ENCODE measurements around the gene JAZF1.

Gene JAZF1

GRCh38 chr7:28132959-28133870 lies 47.4 kb downstream of the JAZF1 start:
- TF ChIP-seq, protein P1, sequence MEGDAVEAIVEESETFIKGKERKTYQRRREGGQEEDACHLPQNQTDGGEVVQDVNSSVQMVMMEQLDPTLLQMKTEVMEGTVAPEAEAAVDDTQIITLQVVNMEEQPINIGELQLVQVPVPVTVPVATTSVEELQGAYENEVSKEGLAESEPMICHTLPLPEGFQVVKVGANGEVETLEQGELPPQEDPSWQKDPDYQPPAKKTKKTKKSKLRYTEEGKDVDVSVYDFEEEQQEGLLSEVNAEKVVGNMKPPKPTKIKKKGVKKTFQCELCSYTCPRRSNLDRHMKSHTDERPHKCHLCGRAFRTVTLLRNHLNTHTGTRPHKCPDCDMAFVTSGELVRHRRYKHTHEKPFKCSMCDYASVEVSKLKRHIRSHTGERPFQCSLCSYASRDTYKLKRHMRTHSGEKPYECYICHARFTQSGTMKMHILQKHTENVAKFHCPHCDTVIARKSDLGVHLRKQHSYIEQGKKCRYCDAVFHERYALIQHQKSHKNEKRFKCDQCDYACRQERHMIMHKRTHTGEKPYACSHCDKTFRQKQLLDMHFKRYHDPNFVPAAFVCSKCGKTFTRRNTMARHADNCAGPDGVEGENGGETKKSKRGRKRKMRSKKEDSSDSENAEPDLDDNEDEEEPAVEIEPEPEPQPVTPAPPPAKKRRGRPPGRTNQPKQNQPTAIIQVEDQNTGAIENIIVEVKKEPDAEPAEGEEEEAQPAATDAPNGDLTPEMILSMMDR (IDR thresholded peaks at IDR 0.05; ENCODE audit: control extremely low read depth, extremely low read depth, low read depth, missing control alignments), result no peak
- ChIA-PET CTCF (interaction anchor here (1.0 to 1.6 kb wide), 3 partner anchors 12 to 71 kb away, joined by 3 to 4 read pairs (median 3); no protein-coding TSS in a partner anchor), POLR2A (no interaction called here)
- no peak for DNase-seq (ENCODE audit: extremely low spot score)

- DNase-seq (ENCODE audit: extremely low spot score), result no peak
- POLR2A ChIA-PET, result no interaction called here
- CTCF ChIA-PET, result interaction anchor here (1.7 to 2.4 kb wide), 2 partner anchors 29 to 68 kb away, joined by 3 to 7 read pairs; no protein-coding TSS in a partner anchor
These were observed 50.3 kb downstream of the JAZF1 start for GRCh38 chr7:28130277-28130676.

GRCh38 chr7:28128608-28129007 lies 52.0 kb downstream of the JAZF1 start:
- ChIA-PET POLR2A (no interaction called here), CTCF (interaction anchor here (1.7 kb wide), 1 partner anchor 32 kb away, joined by 5 read pairs; no protein-coding TSS in a partner anchor)
- DNase-seq (ENCODE audit: extremely low spot score), result no peak
- TF ChIP-seq, protein P1 (IDR thresholded peaks at IDR 0.05; ENCODE audit: control extremely low read depth, extremely low read depth, low read depth, missing control alignments), result no peak

More at GRCh38 chr7:28130277-28130676, 50.3 kb downstream of the JAZF1 start:
- TF ChIP-seq, protein P1 (IDR thresholded peaks at IDR 0.05; ENCODE audit: control extremely low read depth, extremely low read depth, low read depth, missing control alignments), result no peak

DNA sequence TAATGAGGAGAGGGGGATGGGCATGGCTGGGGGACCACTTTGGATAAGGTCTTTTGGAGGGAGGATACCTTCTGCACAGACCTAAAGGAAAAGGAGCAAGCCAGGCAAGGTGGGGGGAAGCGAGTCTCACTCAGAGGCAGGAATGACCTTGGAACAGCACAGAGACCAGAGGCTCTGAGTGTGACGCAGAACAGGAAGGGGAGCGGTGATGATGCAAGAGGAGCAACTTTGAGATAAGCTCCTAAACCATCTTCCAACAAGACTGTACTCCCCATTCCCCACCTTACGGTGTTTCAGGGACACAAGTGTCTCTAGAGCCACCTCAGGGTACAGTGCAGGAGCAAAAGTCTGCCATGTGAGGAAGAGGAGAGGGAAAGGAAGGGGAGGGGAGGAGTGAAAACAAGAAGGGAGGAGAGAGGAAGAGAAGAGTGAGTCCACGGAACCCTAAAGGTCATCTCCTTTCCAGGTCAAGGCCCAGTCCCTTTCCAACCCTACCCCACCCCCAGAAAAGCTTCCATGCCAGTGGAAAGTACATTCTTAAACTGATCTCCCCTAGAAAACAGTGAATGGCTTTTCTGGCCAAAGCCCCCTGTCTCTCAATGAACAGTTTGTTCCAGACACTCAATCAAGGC lies 54.1 kb downstream of the JAZF1 start:
- ChIA-PET CTCF (interaction anchor here (1.5 to 1.7 kb wide), 2 partner anchors 30 to 49 kb away, joined by 5 read pairs; no protein-coding TSS in a partner anchor), POLR2A (no interaction called here)
- TF ChIP-seq, protein P1 (IDR thresholded peaks at IDR 0.05; ENCODE audit: control extremely low read depth, extremely low read depth, low read depth, missing control alignments), result no peak
- DNase-seq (ENCODE audit: extremely low spot score), result no peak

GRCh38 chr7:28125431-28126409 lies 54.9 kb downstream of the JAZF1 start:
- TF ChIP-seq, protein P1 (IDR thresholded peaks at IDR 0.05; ENCODE audit: control extremely low read depth, extremely low read depth, low read depth, missing control alignments), result no peak
- DNase-seq (ENCODE audit: extremely low spot score), result no peak
- POLR2A ChIA-PET, result no interaction called here
- CTCF ChIA-PET, result interaction anchor here (1.1 to 1.7 kb wide), 4 partner anchors 9 to 64 kb away, joined by 3 to 5 read pairs (median 4); no protein-coding TSS in a partner anchor
